PC-3 (cell line): ENCODE measurements around the gene CAMTA1.

Source experiments
- CTCF ChIP-seq: fragments of 300-600 bp; sonication (generic); conservative IDR thresholded peaks from 2 replicates; pipeline ENCODE4 v1.5.1; 2017; ENCODE audit warnings: antibody characterized with exemption, low read depth, mild to moderate bottlenecking, low read length
- EZH2 ChIP-seq: fragments of 300-600 bp; sonication (generic); IDR thresholded peaks from one replicate; pipeline ENCODE4 v1.6.1; 2017; ENCODE audit warnings: antibody characterized with exemption, mild to moderate bottlenecking, low read length; ENCODE audit not compliant: unreplicated experiment
- EZH2phosphoT487 ChIP-seq: fragments of 300-600 bp; sonication (generic); IDR thresholded peaks from 2 replicates; pipeline ENCODE4 v1.6.1; 2018; ENCODE audit warnings: mild to moderate bottlenecking, antibody characterized with exemption, low read length, borderline replicate concordance

DNA sequence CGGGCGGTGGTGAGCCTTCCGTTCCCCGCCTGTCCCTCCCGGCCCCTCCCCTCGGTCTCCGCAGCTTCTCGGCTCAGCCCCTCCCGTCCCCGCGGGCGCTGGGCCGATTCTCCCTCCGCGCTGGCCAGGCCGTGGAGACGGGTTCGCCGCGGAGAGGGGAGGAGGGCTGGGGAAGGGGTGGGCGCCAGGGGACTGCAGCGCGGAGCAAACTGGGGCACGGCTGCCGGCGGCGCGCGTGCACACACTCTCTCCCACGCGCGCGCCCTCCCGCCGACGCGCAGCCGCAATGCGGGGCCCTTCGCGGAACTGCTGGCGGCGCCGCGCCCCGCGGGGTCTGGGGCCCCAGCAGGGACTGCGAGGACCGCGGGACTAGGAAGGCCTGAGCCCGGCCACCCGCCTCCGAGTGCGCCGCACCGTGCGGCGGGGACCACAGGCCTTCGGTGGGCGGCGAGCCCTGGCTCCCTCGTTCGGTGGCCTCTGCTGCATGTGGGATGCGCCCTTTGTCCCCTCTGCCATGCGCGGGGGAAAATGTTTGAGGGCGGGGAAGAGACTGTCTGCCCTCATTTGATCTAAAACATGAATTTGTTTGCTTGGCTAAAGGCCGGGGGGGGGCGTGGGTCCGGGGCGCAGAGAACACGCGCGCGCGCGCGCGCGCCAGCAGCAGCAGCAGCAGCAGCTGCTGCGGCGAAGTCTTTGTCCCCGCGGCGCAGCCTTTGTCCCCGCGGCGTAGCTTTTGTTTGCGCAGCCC is 895.1 kb downstream of the CAMTA1 start:
- no peak for TF ChIP-seq CTCF
- TF ChIP-seq EZH2: no peak
- TF ChIP-seq EZH2phosphoT487: no peak
